HepG2 (cell line): ENCODE measurements around the gene ACTN4. TPM values are rescaled to one million over a fixed set of nuclear protein-coding genes. Genes with fewer than 3 reads are reported as not detected.

Experiments
- ATAC-seq: fragments of 200-7000 bp; cut with Tn5 transposase; 3 replicates; pipeline ENCODE4 v1.9.1; 2020; ENCODE audit warnings: mild to moderate bottlenecking, moderate library complexity
- BruUV-seq: library from RNA; stranded (reverse); fragments of 400-500 nt; replicated peaks from 2 replicates; lab custom pipeline; 2021; lab: Mats Ljungman, UMichigan
- CTCF ChIA-PET: fragments of 300-600 bp; formaldehyde crosslinking; extraction: SDS; loops from one replicate; lab custom pipeline; 2021; ENCODE audit warnings: low total read pairs, inconsistent platforms, low intra/inter-chr PET ratio; lab: Yijun Ruan, JAX
- POLR2A ChIA-PET: fragments of 350-600 bp; sonication (Branson Sonifier 250); formaldehyde crosslinking; loops from one replicate; lab custom pipeline; 2020; ENCODE audit warnings: antibody characterized with exemption, inconsistent platforms; lab: Yijun Ruan, JAX
- DNase-seq: peaks from one replicate; pipeline ENCODE4 v3.0.0-alpha.2; 2015; ENCODE audit warnings: low spot score
- FAIRE-seq: peaks from 3 replicates; lab custom pipeline; 2011; peaks lifted over from hg19 to GRCh38; lab: Jason Lieb, UNC
- H2AFZ ChIP-seq: one replicate; pipeline ENCODE4 v1.6.1; 2011; ENCODE audit warnings: low read length, inconsistent platforms
- H3K27ac ChIP-seq: fragments of 300-600 bp; 3 replicates; pipeline ENCODE4 v1.8.0; 2011; ENCODE audit warnings: mixed run types, mild to moderate bottlenecking, mixed read lengths, low read length, inconsistent platforms; ENCODE audit not compliant: insufficient read depth; ENCODE audit errors: extremely low read length
- H3K27me3 ChIP-seq, 2 experiments: fragments of 200-600 bp in 1 of 2; 2 replicates in 1 of 2; 3 replicates in 1 of 2; pipeline versions ENCODE4 v1.6.0 to v1.8.0; 2011; ENCODE audit warnings: low read length in 2 of 2, mild to moderate bottlenecking in 2 of 2, moderate library complexity in 2 of 2, inconsistent platforms in 1 of 2; ENCODE audit not compliant: insufficient read depth in 2 of 2, control insufficient read depth in 1 of 2
- H3K36me3 ChIP-seq, 2 experiments: fragments of 200-600 bp in 1 of 2; replicated peaks in 1 of 2; 2 replicates in 1 of 2; 3 replicates in 1 of 2; pipeline versions ENCODE4 v1.5.1 to v1.8.0; 2011; ENCODE audit warnings: low read length in 2 of 2, inconsistent platforms in 1 of 2; ENCODE audit not compliant: insufficient read depth in 2 of 2, control insufficient read depth in 1 of 2
- H3K4me1 ChIP-seq: 2 replicates; pipeline ENCODE4 v1.5.1; 2012; ENCODE audit warnings: low read length, inconsistent platforms; ENCODE audit not compliant: insufficient read depth
- H3K4me2 ChIP-seq: 2 replicates; pipeline ENCODE4 v1.6.0; 2011; ENCODE audit warnings: low read depth, low read length, inconsistent platforms
- H3K4me3 ChIP-seq, 3 experiments: fragments of 200-600 bp in 1 of 3; sonication (generic), shearing (Covaris generic) in 1 of 3; replicated peaks in 1 of 3; 2 replicates each; pipeline ENCODE4 v1.5.1; 2011 to 2016; ENCODE audit warnings: low read length in 3 of 3, inconsistent platforms in 2 of 3, low read depth in 2 of 3, mild to moderate bottlenecking in 2 of 3, control low read depth in 1 of 3, mixed read lengths in 1 of 3; ENCODE audit not compliant: insufficient read depth in 1 of 3
- H3K79me2 ChIP-seq: one replicate; pipeline ENCODE4 v1.6.1; 2011; ENCODE audit warnings: low read length, inconsistent platforms; ENCODE audit not compliant: insufficient read depth
- H3K9ac ChIP-seq: 2 replicates; pipeline ENCODE4 v1.6.0; 2011; ENCODE audit warnings: mild to moderate bottlenecking, low read depth, low read length, inconsistent platforms; ENCODE audit not compliant: insufficient read depth
- H3K9me3 ChIP-seq: 2 replicates; pipeline ENCODE4 v1.5.1; 2012; ENCODE audit warnings: mild to moderate bottlenecking, low read length
- H4K20me1 ChIP-seq: 2 replicates; pipeline ENCODE4 v1.6.0; 2011; ENCODE audit warnings: inconsistent platforms, mild to moderate bottlenecking, low read length, moderate library complexity; ENCODE audit not compliant: insufficient read depth
- AGO1 ChIP-seq: fragments of 200-400 bp; formaldehyde crosslinking; IDR thresholded peaks from 2 replicates; pipeline ENCODE4 v1.6.1; 2017; ENCODE audit warnings: mild to moderate bottlenecking, low read depth, low read length, moderate library complexity; ENCODE audit not compliant: poor library complexity, severe bottlenecking
- AGO2 ChIP-seq: fragments of 200-400 bp; formaldehyde crosslinking; optimal IDR thresholded peaks from 2 replicates; pipeline ENCODE3; 2017; ENCODE audit warnings: mild to moderate bottlenecking, low read depth, low read length, moderate library complexity
- ASH2L ChIP-seq: fragments of 300-600, 200-600 bp; sonication (generic); IDR thresholded peaks from 2 replicates; pipeline ENCODE4 v1.7.0; 2017; ENCODE audit warnings: low read depth, mild to moderate bottlenecking, moderate library complexity, mixed read lengths, low read length; ENCODE audit not compliant: insufficient read length
- BRCA1 ChIP-seq: sonication (generic); formaldehyde crosslinking; IDR thresholded peaks from 2 replicates; pipeline ENCODE4 v1.4.0; 2020; ENCODE audit warnings: missing genetic modification reagents
- HOXA3 ChIP-seq: sonication (generic); formaldehyde crosslinking; IDR thresholded peaks from 2 replicates; pipeline ENCODE4 v1.5.0; 2020; ENCODE audit warnings: missing genetic modification reagents
- NR2F6 ChIP-seq, 2 experiments: IDR thresholded peaks; 2 replicates each; pipeline ENCODE4 v1.6.1; 2016; ENCODE audit warnings: antibody characterized with exemption in 1 of 2, mild to moderate bottlenecking in 1 of 2
- NRL ChIP-seq: sonication (generic); formaldehyde crosslinking; IDR thresholded peaks from 2 replicates; pipeline ENCODE4 v1.5.0; 2020; ENCODE audit warnings: missing genetic modification reagents, mild to moderate bottlenecking, moderate library complexity, borderline replicate concordance
- PHF8 ChIP-seq: sonication (generic); formaldehyde crosslinking; IDR thresholded peaks from 2 replicates; pipeline ENCODE4 v1.5.0; 2020; ENCODE audit warnings: missing genetic modification reagents
- RBM22 ChIP-seq: fragments of 200-400 bp; formaldehyde crosslinking; optimal IDR thresholded peaks from 2 replicates; pipeline ENCODE3; 2017; ENCODE audit warnings: mild to moderate bottlenecking, low read length, moderate library complexity
- RXRA ChIP-seq: sonication (generic); formaldehyde crosslinking; IDR thresholded peaks from 2 replicates; pipeline ENCODE4 v1.5.1; 2020; ENCODE audit warnings: missing genetic modification reagents
- TAF15 ChIP-seq: fragments of 200-400 bp; formaldehyde crosslinking; IDR thresholded peaks from one replicate; pipeline ENCODE4 v1.6.1; 2018; ENCODE audit warnings: mild to moderate bottlenecking, low read depth, low read length; ENCODE audit not compliant: poor library complexity, severe bottlenecking
- TRIM24 ChIP-seq: sonication (generic); formaldehyde crosslinking; IDR thresholded peaks from 2 replicates; pipeline ENCODE4 v1.8.0; 2022; ENCODE audit warnings: mild to moderate bottlenecking, missing genetic modification reagents
- ZBTB38 ChIP-seq: sonication (generic); formaldehyde crosslinking; IDR thresholded peaks from 2 replicates; pipeline ENCODE4 v1.5.1; 2020; ENCODE audit warnings: mild to moderate bottlenecking, missing genetic modification reagents
- ZKSCAN5 ChIP-seq: sonication (generic); formaldehyde crosslinking; IDR thresholded peaks from 2 replicates; pipeline ENCODE4 v1.5.1; 2020; ENCODE audit warnings: mild to moderate bottlenecking, missing genetic modification reagents
- WGBS: methylation state at CpG from one replicate; pipeline ENCODE4 v1.1.6; 2017; ENCODE audit warnings: low lambda C conversion rate; 5-methylcytosine and 5-hydroxymethylcytosine counted together
- in situ Hi-C: cut with HindIII; loops from 2 replicates; pipeline ENCODE4 v1.10.0; 2017; ENCODE audit warnings: low pct_unique_long_range_greater_than_20kb; ENCODE audit not compliant: extremely low pct_ligation_motif_present
- intact Hi-C: fragments of 100-400 bp; cut with micrococcal nuclease; formaldehyde crosslinking; loops from one replicate; pipeline ENCODE4 v1.10.0; 2022; ENCODE audit not compliant: unreplicated experiment
- polyA plus RNA-seq, 8 experiments: library from polyadenylated mRNA; depleted of rRNA in 3 of 8; stranded (reverse) in 7 of 8; unstranded in 1 of 8; fragments of >200 nt; fragmentation: Illumina TruSeq in 4 of 8; extraction: Trizol in 4 of 8; gene quantifications; 2 replicates each; pipeline versions ENCODE4 v1.2.1 to v1.2.3, GENCODE V29; 2011 to 2016; ENCODE audit warnings: low read depth in 4 of 8, missing spikeins in 1 of 8, mixed read lengths in 1 of 8; ENCODE audit not compliant: insufficient read depth in 1 of 8
- total RNA-seq, 5 experiments: library from RNA; depleted of rRNA; stranded (reverse); fragments of >200 nt; fragmentation: Illumina TruSeq; extraction: Trizol; gene quantifications; 2 replicates each; pipeline ENCODE4 v1.2.3, GENCODE V29; 2016; ENCODE audit warnings: low read depth in 1 of 5
- TF ChIP-seq, protein P1 (sequence below): sonication (generic); formaldehyde crosslinking; IDR thresholded peaks from 2 replicates; pipeline ENCODE4 v1.5.0; 2020; ENCODE audit warnings: mild to moderate bottlenecking, missing genetic modification reagents, moderate library complexity
- TF ChIP-seq, protein P2 (sequence below): sonication (generic); formaldehyde crosslinking; IDR thresholded peaks from 2 replicates; pipeline ENCODE4 v1.4.0; 2020; ENCODE audit warnings: missing genetic modification reagents, borderline replicate concordance

The ACTN4 gene
- total and polyA plus RNA-seq, 2 of the 13 experiments (the other 11 are each of a cell fraction or from before 2014, with no cell fraction given), result 171 to 192 TPM

DNA sequence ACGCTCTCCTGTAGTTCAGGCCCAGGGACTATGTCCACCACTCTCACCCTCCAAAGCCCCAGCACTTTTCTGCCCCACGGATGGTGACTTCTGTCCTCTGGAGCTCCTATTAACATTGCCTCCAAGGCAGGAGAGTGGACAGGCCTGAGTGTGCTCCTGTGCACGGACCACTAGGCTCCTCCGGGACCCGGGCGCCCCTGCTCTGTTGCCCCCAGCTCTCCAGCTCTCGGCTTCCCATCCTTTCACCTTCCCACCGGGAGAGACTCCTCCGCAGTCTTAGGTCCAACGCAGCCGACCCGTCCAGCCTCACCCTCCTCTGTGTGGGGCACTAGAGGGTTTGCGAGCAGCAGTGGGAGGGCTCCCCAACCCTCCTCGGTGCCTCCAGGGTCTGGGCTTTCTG, 66.4 kb downstream of the ACTN4 start:
- no TSS peak for BruUV-seq
- Histone ChIP-seq H3K27ac (no peak overlapping the region), H3K4me1 (peaks cover 4% of the 10 kb centered on the region), H2AFZ (no peak overlapping the region), H3K4me3 (no peak overlapping the region), H4K20me1 (no peaks in the 10 kb centered on the region), H3K9ac (no peak overlapping the region), H3K9me3 (no peaks in the 10 kb centered on the region), H3K79me2 (no peaks in the 10 kb centered on the region), H3K36me3 (peaks cover 63 to 89% of the 10 kb centered on the region in 2 experiments), H3K27me3 (no peaks in the 10 kb centered on the region), H3K4me2 (no peak overlapping the region)
- FAIRE-seq, result no peak
- POLR2A ChIA-PET, result no interaction called here
- DNase-seq, result no peak
- no peak for TF ChIP-seq TAF15
- TF ChIP-seq ZKSCAN5 (CRISPR knock-in tag), result no peak
- peak; percentile 75 for TF ChIP-seq AGO2
- no peak for TF ChIP-seq BRCA1 (CRISPR knock-in tag)
- TF ChIP-seq AGO1, result peak; percentile 38
- TF ChIP-seq RBM22, result peak; percentile 10
- intact Hi-C loops, result no loop called here
- WGBS, result 91% methylated on average over 14 of the region's 14 CpGs
- in situ Hi-C loops, result no loop called here
- 0 out of 3 replicates have a peak, but pooled peaks have one; percentile 6 for ATAC-seq
- CTCF ChIA-PET, result no interaction called here

DNA sequence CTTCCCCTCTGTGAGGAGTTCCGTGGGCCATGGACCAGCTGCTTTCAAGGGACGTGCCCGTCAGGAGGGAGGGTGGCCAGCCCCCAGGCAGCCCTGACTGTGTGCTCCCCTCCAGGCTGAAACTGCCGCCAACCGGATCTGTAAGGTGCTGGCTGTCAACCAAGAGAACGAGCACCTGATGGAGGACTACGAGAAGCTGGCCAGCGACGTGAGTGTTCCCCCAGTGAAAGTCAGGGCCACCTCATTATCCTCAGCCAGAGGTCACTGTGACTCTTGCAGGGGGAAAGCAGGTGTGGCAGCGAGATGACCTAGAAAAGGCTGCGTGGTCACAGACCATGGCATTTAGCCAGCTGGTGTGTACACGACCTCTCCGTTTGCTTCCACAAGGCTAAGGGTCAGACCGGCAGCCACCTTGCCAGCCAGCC, 66.9 kb downstream of the ACTN4 start:
- Histone ChIP-seq H3K79me2 (no peaks in the 10 kb centered on the region), H3K4me2 (no peak overlapping the region), H3K36me3 (peaks cover 58 to 89% of the 10 kb centered on the region in 2 experiments), H3K27me3 (no peaks in the 10 kb centered on the region), H3K27ac (no peak overlapping the region), H3K4me3 (no peak overlapping the region), H4K20me1 (no peaks in the 10 kb centered on the region), H3K9me3 (no peaks in the 10 kb centered on the region), H3K9ac (no peak overlapping the region), H3K4me1 (peaks cover 9% of the 10 kb centered on the region), H2AFZ (no peak overlapping the region)
- CTCF ChIA-PET, result no interaction called here
- 83% methylated on average over 11 of the region's 14 CpGs for WGBS
- ATAC-seq (no peak), FAIRE-seq (no peak), DNase-seq (no peak)
- no TSS peak for BruUV-seq
- POLR2A ChIA-PET, result no interaction called here
- intact Hi-C loops (no loop called here), in situ Hi-C loops (no loop called here)
- TF ChIP-seq PHF8, result 0 out of 2 replicates have a peak, but pooled peaks have one; percentile 18
- TF ChIP-seq NR2F6 (IDR thresholded peaks at IDR 0.05), result peak; percentile 22; the same call in 1 of the 2 replicates
- no peak for TF ChIP-seq NR2F6 (CRISPR knock-in tag; IDR thresholded peaks at IDR 0.05)
- 0 out of 2 replicates have a peak, but pooled peaks have one; percentile 22 for TF ChIP-seq ZBTB38
- TF ChIP-seq, protein P1, sequence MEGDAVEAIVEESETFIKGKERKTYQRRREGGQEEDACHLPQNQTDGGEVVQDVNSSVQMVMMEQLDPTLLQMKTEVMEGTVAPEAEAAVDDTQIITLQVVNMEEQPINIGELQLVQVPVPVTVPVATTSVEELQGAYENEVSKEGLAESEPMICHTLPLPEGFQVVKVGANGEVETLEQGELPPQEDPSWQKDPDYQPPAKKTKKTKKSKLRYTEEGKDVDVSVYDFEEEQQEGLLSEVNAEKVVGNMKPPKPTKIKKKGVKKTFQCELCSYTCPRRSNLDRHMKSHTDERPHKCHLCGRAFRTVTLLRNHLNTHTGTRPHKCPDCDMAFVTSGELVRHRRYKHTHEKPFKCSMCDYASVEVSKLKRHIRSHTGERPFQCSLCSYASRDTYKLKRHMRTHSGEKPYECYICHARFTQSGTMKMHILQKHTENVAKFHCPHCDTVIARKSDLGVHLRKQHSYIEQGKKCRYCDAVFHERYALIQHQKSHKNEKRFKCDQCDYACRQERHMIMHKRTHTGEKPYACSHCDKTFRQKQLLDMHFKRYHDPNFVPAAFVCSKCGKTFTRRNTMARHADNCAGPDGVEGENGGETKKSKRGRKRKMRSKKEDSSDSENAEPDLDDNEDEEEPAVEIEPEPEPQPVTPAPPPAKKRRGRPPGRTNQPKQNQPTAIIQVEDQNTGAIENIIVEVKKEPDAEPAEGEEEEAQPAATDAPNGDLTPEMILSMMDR (CRISPR knock-in tag), result peak; percentile 16; the same call in 1 of the 2 replicates
- TF ChIP-seq, protein P2, sequence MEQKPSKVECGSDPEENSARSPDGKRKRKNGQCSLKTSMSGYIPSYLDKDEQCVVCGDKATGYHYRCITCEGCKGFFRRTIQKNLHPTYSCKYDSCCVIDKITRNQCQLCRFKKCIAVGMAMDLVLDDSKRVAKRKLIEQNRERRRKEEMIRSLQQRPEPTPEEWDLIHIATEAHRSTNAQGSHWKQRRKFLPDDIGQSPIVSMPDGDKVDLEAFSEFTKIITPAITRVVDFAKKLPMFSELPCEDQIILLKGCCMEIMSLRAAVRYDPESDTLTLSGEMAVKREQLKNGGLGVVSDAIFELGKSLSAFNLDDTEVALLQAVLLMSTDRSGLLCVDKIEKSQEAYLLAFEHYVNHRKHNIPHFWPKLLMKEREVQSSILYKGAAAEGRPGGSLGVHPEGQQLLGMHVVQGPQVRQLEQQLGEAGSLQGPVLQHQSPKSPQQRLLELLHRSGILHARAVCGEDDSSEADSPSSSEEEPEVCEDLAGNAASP (CRISPR knock-in tag), result peak; percentile 32; the same call in 1 of the 2 replicates
- TF ChIP-seq RBM22, result peak; percentile 8
- no peak for TF ChIP-seq TRIM24 (CRISPR knock-in tag)
- TF ChIP-seq AGO1, result peak; percentile 9
- TF ChIP-seq NRL (CRISPR knock-in tag), result no peak
- peak; percentile 35; the same call in 1 of the 2 replicates for TF ChIP-seq HOXA3 (CRISPR knock-in tag)
- no peak for TF ChIP-seq ASH2L
- TF ChIP-seq RXRA (CRISPR knock-in tag), result peak; percentile 43; the same call in 1 of the 2 replicates
